ENCODE measurements around the gene ENTPD6. TPM values are rescaled to one million over a fixed set of nuclear protein-coding genes. Genes with fewer than 3 reads are reported as not detected.

ENTPD6 gene
- total RNA-seq, 4 donors from 2014 or later = 163 to 261 (median 224) TPM

GRCh38 chr20:25275813-25276532 lies 80.5 kb downstream of the ENTPD6 start:
- TF ChIP-seq CTCF (IDR thresholded peaks at IDR 0.05) (no peak), POLR2AphosphoS5 (IDR thresholded peaks at IDR 0.05) (no peak), POLR2A (IDR thresholded peaks at IDR 0.05) (no peak), EP300 (IDR thresholded peaks at IDR 0.05; ENCODE audit: low read depth) (no peak)
- in situ Hi-C loops (cut with MboI; ENCODE audit: low pct_ligation_motif_present in 1 of 4, low pct_unique_long_range_greater_than_20kb in 1 of 4, low sequenced_read_pairs in 3 of 4) = loop anchor here in 1 of 4 donors (25.0 kb wide), 1 partner anchor 89 kb away; the partner anchor contains the start of gene ENTPD6
- DNase-seq = no peak
- Histone ChIP-seq H3K27ac (peak overlapping the region in 2 of 4 donors; percentile 6 to 29), H3K36me3 (peaks cover 0 to 63% (median 30%) of the 10 kb centered on the region in 4 donors), H3K4me1 (peaks cover 0 to 6% (median 1%) of the 10 kb centered on the region in 4 donors), H3K4me3 (no peak overlapping the region), H3K9me3 (no peaks in the 10 kb centered on the region), H3K27me3 (no peaks in the 10 kb centered on the region)
- intact Hi-C loops (cut with DNase I; ENCODE audit: low total_unique reads) = no loop called here
- 89 to 95% methylated on average over 3 to 20 of the region's 20 CpGs for WGBS, 2 donors (ENCODE audit: low coverage in 1 of 2)

Small RNA genes lying within 50 kb of the gene (small RNA-seq; reads per million reads assigned to genes)
- 0 to 0.12 (median 0) reads per million in 4 donors for gene AL035252.4
- 0 reads per million in 4 donors for gene AL121772.2
- gene RF00019 = 0 reads per million in 4 donors

Other genes with a start within 250 kb of the ENTPD6 start
- 1 to 10 TPM in 2 of 4 donors, not detected in 2; 3.2 to 3.3 TPM for gene CST7, start 246.4 kb upstream of the ENTPD6 start, total RNA-seq
- gene APMAP, start 203.0 kb upstream of the ENTPD6 start, total RNA-seq = 10 to 100 TPM; 14.9 to 88.6 (median 50.2) TPM
- gene ACSS1, start 137.6 kb upstream of the ENTPD6 start, total RNA-seq = 10 to 100 TPM; 30.3 to 64.7 (median 51.6) TPM
- gene VSX1, start 113.6 kb upstream of the ENTPD6 start, total RNA-seq = under 1 TPM in 1 of 4 donors, not detected in 3; 0.16 TPM
- gene PYGB, start 52.4 kb downstream of the ENTPD6 start, total RNA-seq = 100 to 1,000 TPM; 195 to 554 (median 359) TPM
- gene ABHD12, start 195.1 kb downstream of the ENTPD6 start, total RNA-seq = 100 to 1,000 TPM in 1 of 4 donors, 10 to 100 TPM in 3; 67.3 to 103 (median 73.4) TPM
- gene GINS1, start 212.0 kb downstream of the ENTPD6 start, total RNA-seq = 1 to 10 TPM in 2 of 4 donors, not detected in 2; 1.3 to 1.4 TPM

Measured in transverse colon (tissue), 4 donors.